AG08396 (cell line): ENCODE results near the gene NSD1.
"Not testable (repeated sequence)": the region's sequence is repeated elsewhere in the genome, so short reads cannot be mapped to it uniquely, and the experiment has no call there.

ENCODE experiments used
- DNase-seq: peaks from one replicate; pipeline ENCODE4 v3.0.0; 2012; ENCODE audit warnings: low spot score, mixed read lengths

NSD1 gene

GRCh38 chr5:177231479-177232250 lies 98.1 kb downstream of the NSD1 start:
- DNase-seq, result no peak

- no peak for DNase-seq
Observed at GRCh38 chr5:177232358-177232757, 98.8 kb downstream of the NSD1 start.

GRCh38 chr5:177232761-177233160 lies 99.2 kb downstream of the NSD1 start:
- peak; percentile 31 for DNase-seq

- DNase-seq, result no peak
Observed at GRCh38 chr5:177233206-177233605, 99.6 kb downstream of the NSD1 start.

GRCh38 chr5:177233802-177234201 lies 100.2 kb downstream of the NSD1 start:
- DNase-seq, result no peak

- no peak for DNase-seq
Observed at GRCh38 chr5:177234841-177235240, 101.3 kb downstream of the NSD1 start.

- DNase-seq, result no peak
Observed at GRCh38 chr5:177241768-177242167, 108.2 kb downstream of the NSD1 start.

GRCh38 chr5:177242304-177242703 lies 108.7 kb downstream of the NSD1 start:
- DNase-seq, result no peak

GRCh38 chr5:177249761-177250537 lies 116.4 kb downstream of the NSD1 start:
- DNase-seq, result no peak

GRCh38 chr5:177253252-177253651 lies 119.7 kb downstream of the NSD1 start:
- no peak for DNase-seq

GRCh38 chr5:177256296-177256695 lies 122.7 kb downstream of the NSD1 start:
- no peak for DNase-seq

- not testable (repeated sequence) for DNase-seq
Observed at GRCh38 chr5:177258711-177259110, 125.1 kb downstream of the NSD1 start.

GRCh38 chr5:177260961-177261360 lies 127.4 kb downstream of the NSD1 start:
- no peak for DNase-seq

- DNase-seq, result no peak
Observed at GRCh38 chr5:177261510-177261909, 127.9 kb downstream of the NSD1 start.

- no peak for DNase-seq
Observed at GRCh38 chr5:177264178-177264577, 130.6 kb downstream of the NSD1 start.

GRCh38 chr5:177265395-177265794 lies 131.8 kb downstream of the NSD1 start:
- DNase-seq, result no peak

GRCh38 chr5:177269232-177269895 lies 135.8 kb downstream of the NSD1 start:
- DNase-seq, result no peak

- no peak for DNase-seq
Observed at GRCh38 chr5:177269976-177270375, 136.4 kb downstream of the NSD1 start.

- no peak for DNase-seq
Observed at GRCh38 chr5:177270653-177271052, 137.1 kb downstream of the NSD1 start.

- peak; percentile 10 for DNase-seq
Observed at GRCh38 chr5:177271113-177271512, 137.5 kb downstream of the NSD1 start.

- no peak for DNase-seq
Observed at GRCh38 chr5:177275883-177276282, 142.3 kb downstream of the NSD1 start.

GRCh38 chr5:177276886-177277285 lies 143.3 kb downstream of the NSD1 start:
- no peak for DNase-seq

- DNase-seq, result no peak
Observed at GRCh38 chr5:177288191-177288590, 154.6 kb downstream of the NSD1 start.
